ENCODE results near the gene MDM4.

DNA sequence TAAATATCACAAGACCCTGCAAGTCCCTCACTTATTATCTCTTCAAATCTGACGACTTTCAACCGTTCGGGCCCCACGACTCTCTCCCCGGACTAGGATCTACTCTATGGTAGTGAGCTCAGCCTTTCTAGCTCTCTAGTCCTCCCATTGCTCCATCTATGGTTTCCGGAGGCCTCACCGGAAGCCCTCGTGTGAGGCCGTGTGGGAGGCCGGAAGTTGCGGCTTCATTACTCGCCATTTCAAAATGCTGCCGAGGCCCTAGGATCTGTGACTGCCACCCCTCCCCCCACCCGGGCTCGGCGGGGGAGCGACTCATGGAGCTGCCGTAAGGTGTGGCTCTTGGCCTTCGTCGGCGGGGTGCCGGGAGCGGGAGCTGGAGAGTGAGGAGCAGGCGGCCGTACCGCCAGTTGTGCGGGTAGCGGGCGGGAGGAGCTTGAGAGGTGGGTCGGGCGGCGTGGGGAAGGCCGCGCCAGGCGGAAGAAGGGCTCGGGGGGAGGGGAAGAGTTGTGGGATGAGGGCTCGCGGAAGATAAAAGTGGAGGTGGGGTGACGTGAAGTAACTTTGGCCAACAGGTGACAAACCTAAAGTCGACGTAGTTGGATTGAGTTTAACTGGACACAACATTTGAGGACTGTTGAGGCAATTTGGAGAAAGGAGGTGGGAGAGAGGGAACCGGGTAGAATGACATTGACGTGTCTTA, at the start of gene MDM4:
- TF ChIP-seq, protein P1, sequence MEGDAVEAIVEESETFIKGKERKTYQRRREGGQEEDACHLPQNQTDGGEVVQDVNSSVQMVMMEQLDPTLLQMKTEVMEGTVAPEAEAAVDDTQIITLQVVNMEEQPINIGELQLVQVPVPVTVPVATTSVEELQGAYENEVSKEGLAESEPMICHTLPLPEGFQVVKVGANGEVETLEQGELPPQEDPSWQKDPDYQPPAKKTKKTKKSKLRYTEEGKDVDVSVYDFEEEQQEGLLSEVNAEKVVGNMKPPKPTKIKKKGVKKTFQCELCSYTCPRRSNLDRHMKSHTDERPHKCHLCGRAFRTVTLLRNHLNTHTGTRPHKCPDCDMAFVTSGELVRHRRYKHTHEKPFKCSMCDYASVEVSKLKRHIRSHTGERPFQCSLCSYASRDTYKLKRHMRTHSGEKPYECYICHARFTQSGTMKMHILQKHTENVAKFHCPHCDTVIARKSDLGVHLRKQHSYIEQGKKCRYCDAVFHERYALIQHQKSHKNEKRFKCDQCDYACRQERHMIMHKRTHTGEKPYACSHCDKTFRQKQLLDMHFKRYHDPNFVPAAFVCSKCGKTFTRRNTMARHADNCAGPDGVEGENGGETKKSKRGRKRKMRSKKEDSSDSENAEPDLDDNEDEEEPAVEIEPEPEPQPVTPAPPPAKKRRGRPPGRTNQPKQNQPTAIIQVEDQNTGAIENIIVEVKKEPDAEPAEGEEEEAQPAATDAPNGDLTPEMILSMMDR (IDR thresholded peaks at IDR 0.05), result peak in 1 of 3 experiments; percentile 14
- peak; percentile 41 for TF ChIP-seq POLR2A (IDR thresholded peaks at IDR 0.05; ENCODE audit: low read depth)
- peak; percentile 89 to 90 for TF ChIP-seq POLR2AphosphoS5 (IDR thresholded peaks at IDR 0.05)
- no peak for TF ChIP-seq EP300 (IDR thresholded peaks at IDR 0.05)
